ENCODE results near the gene NCAPH2. TPM values are rescaled to one million over a fixed set of nuclear protein-coding genes. Genes with fewer than 3 reads are reported as not detected.

NCAPH2 gene
- total and polyA plus RNA-seq, 2 of the 13 experiments (the other 11 are each of a cell fraction or from before 2014, with no cell fraction given), result 28.1 to 64.4 TPM

- TF ChIP-seq ARID4A (CRISPR knock-in tag; IDR thresholded peaks at IDR 0.05; ENCODE audit: borderline replicate concordance) (no peak), RBM39 (IDR thresholded peaks at IDR 0.05; ENCODE audit: low read depth, low read length, poor library complexity, severe bottlenecking) (no peak)
Observed at GRCh38 chr22:50475652-50476002, 32.4 kb upstream of the NCAPH2 start (continued).

- Histone ChIP-seq H3K4me3 (replicated peaks in 1 of 3; ENCODE audit: insufficient read depth in 1 of 3, low read depth in 2 of 3, low read length in 3 of 3) (no peak overlapping the region), H3K9ac (ENCODE audit: insufficient read depth, low read depth, low read length) (no peak overlapping the region), H3K36me3 (replicated peaks in 1 of 2; ENCODE audit: control insufficient read depth in 1 of 2, insufficient read depth in 2 of 2, low read length in 2 of 2) (no peaks in the 10 kb centered on the region), H4K20me1 (ENCODE audit: insufficient read depth, low read length) (peaks cover 21% of the 10 kb centered on the region), H3K27me3 (ENCODE audit: control insufficient read depth in 1 of 2, insufficient read depth in 2 of 2, low read length in 2 of 2) (peaks cover 0 to 4% of the 10 kb centered on the region in 2 experiments; a peak in 1 of 5 replicates), H3K79me2 (ENCODE audit: insufficient read depth, low read length) (peaks cover 24% of the 10 kb centered on the region), H3K4me2 (ENCODE audit: low read depth, low read length) (no peak overlapping the region), H3K9me3 (ENCODE audit: low read length) (no peaks in the 10 kb centered on the region), H2AFZ (ENCODE audit: low read length) (no peak overlapping the region), H3K27ac (ENCODE audit: extremely low read length, insufficient read depth, low read length) (no peak overlapping the region), H3K4me1 (ENCODE audit: insufficient read depth, low read length) (peaks cover 47% of the 10 kb centered on the region)
- DNase-seq (ENCODE audit: low spot score), result no peak
- ATAC-seq, result no peak
- intact Hi-C loops (cut with micrococcal nuclease; ENCODE audit: unreplicated experiment), result no loop called here
- ChIA-PET CTCF (ENCODE audit: low intra/inter-chr PET ratio, low total read pairs) (no interaction called here), POLR2A (no interaction called here)
- no peak for FAIRE-seq
- in situ Hi-C loops (cut with HindIII; ENCODE audit: extremely low pct_ligation_motif_present, low pct_unique_long_range_greater_than_20kb), result no loop called here
- 76% methylated on average over 7 of the region's 7 CpGs for WGBS (ENCODE audit: low lambda C conversion rate)
- BruUV-seq (replicated peaks), result no TSS peak
- TF ChIP-seq IRF2 (CRISPR knock-in tag; IDR thresholded peaks at IDR 0.05) (no peak), BRF2 (CRISPR knock-in tag; IDR thresholded peaks at IDR 0.05) (no peak), ZNF720 (CRISPR knock-in tag; IDR thresholded peaks at IDR 0.05) (no peak), MYC (CRISPR knock-in tag; IDR thresholded peaks at IDR 0.05; ENCODE audit: borderline replicate concordance) (no peak), MEF2D (CRISPR knock-in tag; IDR thresholded peaks at IDR 0.05) (no peak), MTF1 (CRISPR knock-in tag; IDR thresholded peaks at IDR 0.05) (no peak), ZHX1 (CRISPR knock-in tag; IDR thresholded peaks at IDR 0.05; ENCODE audit: low read depth) (no peak), CENPT (CRISPR knock-in tag; IDR thresholded peaks at IDR 0.05; ENCODE audit: low read depth) (no peak), ZNF256 (CRISPR knock-in tag; conservative IDR thresholded peaks at IDR 0.05) (no peak), TCF12 (IDR thresholded peaks at IDR 0.05) (no peak), TCF12 (CRISPR knock-in tag; IDR thresholded peaks at IDR 0.05) (no peak), PLSCR1 (CRISPR knock-in tag; IDR thresholded peaks at IDR 0.05; ENCODE audit: borderline replicate concordance) (no peak)
Observed at GRCh38 chr22:50476868-50477267, 31.2 kb upstream of the NCAPH2 start.

Data from HepG2 (cell line).